HEK293 (cell line): ENCODE data around the gene TRIM72.
"Not testable (repeated sequence)": the region's sequence is repeated elsewhere in the genome, so short reads cannot be mapped to it uniquely, and the experiment has no call there.

Experiments
- EGR2 ChIP-seq: fragments of 450-650 bp; formaldehyde crosslinking; IDR thresholded peaks from 2 replicates; pipeline ENCODE4 v1.5.1; 2016; ENCODE audit warnings: low read depth, missing biosample characterization, missing genetic modification characterization
- KLF1 ChIP-seq: fragments of 450-650 bp; formaldehyde crosslinking; IDR thresholded peaks from 2 replicates; pipeline ENCODE4 v1.5.1; 2016; ENCODE audit warnings: missing biosample characterization, missing genetic modification characterization
- SALL2 ChIP-seq: fragments of 450-650 bp; formaldehyde crosslinking; IDR thresholded peaks from 2 replicates; pipeline ENCODE4 v1.5.0; 2017; ENCODE audit warnings: missing biosample characterization, mild to moderate bottlenecking, missing genetic modification characterization, borderline replicate concordance
- ZBTB8A ChIP-seq: fragments of 450-650 bp; formaldehyde crosslinking; IDR thresholded peaks from 2 replicates; pipeline ENCODE4 v1.5.1; 2016; ENCODE audit warnings: missing biosample characterization, missing genetic modification characterization
- ZNF121 ChIP-seq: fragments of 450-650 bp; formaldehyde crosslinking; IDR thresholded peaks from 2 replicates; pipeline ENCODE4 v1.5.1; 2016; ENCODE audit warnings: missing biosample characterization, missing genetic modification characterization
- ZNF202 ChIP-seq: fragments of 450-650 bp; formaldehyde crosslinking; IDR thresholded peaks from 2 replicates; pipeline ENCODE4 v1.5.1; 2016; ENCODE audit warnings: missing biosample characterization, missing genetic modification characterization, borderline replicate concordance
- ZNF555 ChIP-seq: fragments of 450-650 bp; formaldehyde crosslinking; conservative IDR thresholded peaks from 2 replicates; pipeline ENCODE4 v1.5.1; 2017; ENCODE audit warnings: missing biosample characterization, mild to moderate bottlenecking, missing genetic modification characterization, inconsistent platforms
- ZNF624 ChIP-seq: fragments of 450-650 bp; formaldehyde crosslinking; IDR thresholded peaks from 2 replicates; pipeline ENCODE4 v1.5.1; 2017; ENCODE audit warnings: missing biosample characterization, missing genetic modification characterization
- TF ChIP-seq, protein P1 (sequence below): fragments of 450-650 bp; formaldehyde crosslinking; IDR thresholded peaks from 2 replicates; pipeline ENCODE4 v1.5.1; 2016; ENCODE audit warnings: missing biosample characterization, missing genetic modification characterization
- TF ChIP-seq, protein P2 (sequence below): fragments of 450-650 bp; formaldehyde crosslinking; IDR thresholded peaks from 2 replicates; pipeline ENCODE4 v1.5.1; 2016; ENCODE audit warnings: missing biosample characterization, missing genetic modification characterization

DNA sequence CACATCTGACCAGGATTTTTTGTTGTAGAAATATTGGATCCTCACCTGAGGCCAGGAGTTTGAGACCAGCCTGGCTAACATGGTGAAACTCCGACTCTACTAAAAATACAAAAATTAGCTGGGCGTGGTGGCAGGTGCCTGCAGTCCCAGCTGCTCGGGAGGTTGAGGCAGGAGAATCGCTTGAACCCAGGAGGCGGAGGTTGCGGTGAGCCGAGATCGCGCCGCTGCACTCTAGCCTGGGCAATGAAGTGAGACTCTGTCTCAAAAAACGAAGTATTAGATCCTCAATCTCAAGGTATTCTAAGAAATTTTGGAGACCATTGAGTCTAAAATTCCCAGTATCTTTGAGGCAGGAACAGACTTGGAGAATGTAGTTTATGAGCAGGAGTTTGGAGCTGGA is 18.1 kb upstream of the TRIM72 start:
- not testable (repeated sequence) for TF ChIP-seq EGR2 (tag by site-specific recombination); ZBTB8A (tag by site-specific recombination); KLF1 (tag by site-specific recombination); SALL2 (tag by site-specific recombination); ZNF624; ZNF555 (tag by site-specific recombination); ZNF202 (tag by site-specific recombination); ZNF121 (tag by site-specific recombination)
- TF ChIP-seq, protein P1, sequence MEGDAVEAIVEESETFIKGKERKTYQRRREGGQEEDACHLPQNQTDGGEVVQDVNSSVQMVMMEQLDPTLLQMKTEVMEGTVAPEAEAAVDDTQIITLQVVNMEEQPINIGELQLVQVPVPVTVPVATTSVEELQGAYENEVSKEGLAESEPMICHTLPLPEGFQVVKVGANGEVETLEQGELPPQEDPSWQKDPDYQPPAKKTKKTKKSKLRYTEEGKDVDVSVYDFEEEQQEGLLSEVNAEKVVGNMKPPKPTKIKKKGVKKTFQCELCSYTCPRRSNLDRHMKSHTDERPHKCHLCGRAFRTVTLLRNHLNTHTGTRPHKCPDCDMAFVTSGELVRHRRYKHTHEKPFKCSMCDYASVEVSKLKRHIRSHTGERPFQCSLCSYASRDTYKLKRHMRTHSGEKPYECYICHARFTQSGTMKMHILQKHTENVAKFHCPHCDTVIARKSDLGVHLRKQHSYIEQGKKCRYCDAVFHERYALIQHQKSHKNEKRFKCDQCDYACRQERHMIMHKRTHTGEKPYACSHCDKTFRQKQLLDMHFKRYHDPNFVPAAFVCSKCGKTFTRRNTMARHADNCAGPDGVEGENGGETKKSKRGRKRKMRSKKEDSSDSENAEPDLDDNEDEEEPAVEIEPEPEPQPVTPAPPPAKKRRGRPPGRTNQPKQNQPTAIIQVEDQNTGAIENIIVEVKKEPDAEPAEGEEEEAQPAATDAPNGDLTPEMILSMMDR: not testable (repeated sequence)
- TF ChIP-seq, protein P2, sequence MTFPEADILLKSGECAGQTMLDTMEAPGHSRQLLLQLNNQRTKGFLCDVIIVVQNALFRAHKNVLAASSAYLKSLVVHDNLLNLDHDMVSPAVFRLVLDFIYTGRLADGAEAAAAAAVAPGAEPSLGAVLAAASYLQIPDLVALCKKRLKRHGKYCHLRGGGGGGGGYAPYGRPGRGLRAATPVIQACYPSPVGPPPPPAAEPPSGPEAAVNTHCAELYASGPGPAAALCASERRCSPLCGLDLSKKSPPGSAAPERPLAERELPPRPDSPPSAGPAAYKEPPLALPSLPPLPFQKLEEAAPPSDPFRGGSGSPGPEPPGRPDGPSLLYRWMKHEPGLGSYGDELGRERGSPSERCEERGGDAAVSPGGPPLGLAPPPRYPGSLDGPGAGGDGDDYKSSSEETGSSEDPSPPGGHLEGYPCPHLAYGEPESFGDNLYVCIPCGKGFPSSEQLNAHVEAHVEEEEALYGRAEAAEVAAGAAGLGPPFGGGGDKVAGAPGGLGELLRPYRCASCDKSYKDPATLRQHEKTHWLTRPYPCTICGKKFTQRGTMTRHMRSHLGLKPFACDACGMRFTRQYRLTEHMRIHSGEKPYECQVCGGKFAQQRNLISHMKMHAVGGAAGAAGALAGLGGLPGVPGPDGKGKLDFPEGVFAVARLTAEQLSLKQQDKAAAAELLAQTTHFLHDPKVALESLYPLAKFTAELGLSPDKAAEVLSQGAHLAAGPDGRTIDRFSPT (tag by site-specific recombination): not testable (repeated sequence)
